GM23338 (cell line): ENCODE results near the gene PLPP7. TPM values are rescaled to one million over a fixed set of nuclear protein-coding genes. Genes with fewer than 3 reads are reported as not detected.
"Not testable (repeated sequence)": the region's sequence is repeated elsewhere in the genome, so short reads cannot be mapped to it uniquely, and the experiment has no call there.

Experiments
- ATAC-seq: fragments of 200-7000 bp; cut with Tn5 transposase; 3 replicates; pipeline ENCODE4 v1.9.1; 2020
- DNase-seq: peaks from one replicate; pipeline ENCODE4 v3.0.0-alpha.2; 2015; ENCODE audit warnings: low spot score
- H2AFZ ChIP-seq: fragments of 200-600 bp; sonication (generic); 2 replicates; pipeline ENCODE4 v1.8.0; 2016; ENCODE audit warnings: antibody characterized with exemption, mild to moderate bottlenecking, moderate library complexity
- H3F3A ChIP-seq: fragments of 200-600 bp; sonication (generic); replicated peaks from 2 replicates; pipeline ENCODE4 v1.8.0; 2017; ENCODE audit warnings: antibody characterized with exemption, mixed run types, low read depth
- H3K27ac ChIP-seq: fragments of 200-600 bp; sonication (generic); 2 replicates; pipeline ENCODE4 v1.6.1; 2016; ENCODE audit warnings: low read depth
- H3K27me3 ChIP-seq: fragments of 200-600 bp; sonication (generic); 2 replicates; pipeline ENCODE4 v1.8.0; 2016; ENCODE audit warnings: mild to moderate bottlenecking, mixed run types, moderate library complexity; ENCODE audit not compliant: insufficient read depth
- H3K36me3 ChIP-seq: fragments of 200-600 bp; sonication (generic); 2 replicates; pipeline ENCODE4 v1.8.0; 2016; ENCODE audit warnings: mild to moderate bottlenecking; ENCODE audit not compliant: insufficient read depth
- H3K4me1 ChIP-seq: fragments of 200-600 bp; sonication (generic); 2 replicates; pipeline ENCODE4 v1.8.0; 2016; ENCODE audit warnings: mild to moderate bottlenecking, moderate library complexity; ENCODE audit not compliant: insufficient read depth
- H3K4me2 ChIP-seq: fragments of 200-600 bp; sonication (generic); 2 replicates; pipeline ENCODE4 v1.7.1; 2017; ENCODE audit warnings: mixed run types
- H3K4me3 ChIP-seq: fragments of 200-600 bp; sonication (generic); 2 replicates; pipeline ENCODE4 v1.6.1; 2016; ENCODE audit warnings: mixed run types
- H3K79me2 ChIP-seq: fragments of 200-600 bp; sonication (generic); replicated peaks from 2 replicates; pipeline ENCODE4 v1.8.0; 2017; ENCODE audit warnings: mild to moderate bottlenecking; ENCODE audit not compliant: insufficient read depth
- H3K9me2 ChIP-seq: fragments of 200-600 bp; sonication (generic); 2 replicates; pipeline ENCODE4 v1.8.0; 2017; ENCODE audit not compliant: insufficient read depth
- H4K20me1 ChIP-seq: fragments of 200-600 bp; sonication (generic); replicated peaks from 2 replicates; pipeline ENCODE4 v1.8.0; 2017; ENCODE audit warnings: mild to moderate bottlenecking; ENCODE audit not compliant: insufficient read depth
- H3K27ac Mint-ChIP-seq: 2 replicates; pipeline ENCODE4 v1.8.0; 2020; ENCODE audit warnings: inconsistent platforms, mild to moderate bottlenecking, moderate library complexity, mixed read lengths
- H3K27me3 Mint-ChIP-seq: 3 replicates; pipeline ENCODE4 v1.8.0; 2022; ENCODE audit warnings: low read depth, mild to moderate bottlenecking, moderate library complexity, mixed read lengths, inconsistent platforms; ENCODE audit not compliant: insufficient read depth, poor library complexity
- H3K36me3 Mint-ChIP-seq: 3 replicates; pipeline ENCODE4 v1.8.0; 2021; ENCODE audit warnings: low read depth, mild to moderate bottlenecking, inconsistent platforms, moderate library complexity, mixed read lengths
- H3K4me1 Mint-ChIP-seq: 3 replicates; pipeline ENCODE4 v1.8.0; 2020; ENCODE audit warnings: mild to moderate bottlenecking, inconsistent platforms, mixed read lengths
- H3K4me3 Mint-ChIP-seq: 3 replicates; pipeline ENCODE4 v1.8.0; 2021; ENCODE audit warnings: moderate library complexity, mild to moderate bottlenecking, inconsistent platforms, mixed read lengths
- H3K9me3 Mint-ChIP-seq: 3 replicates; pipeline ENCODE4 v1.8.0; 2020; ENCODE audit warnings: moderate library complexity, mild to moderate bottlenecking, inconsistent platforms, mixed read lengths
- ETS1 ChIP-seq: IDR thresholded peaks from 2 replicates; pipeline ENCODE4 v1.6.1; 2016; ENCODE audit warnings: antibody characterized with exemption
- EZH2 ChIP-seq: fragments of 200-600 bp; sonication (generic); IDR thresholded peaks from one replicate; pipeline ENCODE4 v1.8.0; 2017; ENCODE audit warnings: antibody characterized with exemption, mild to moderate bottlenecking, low read depth; ENCODE audit not compliant: unreplicated experiment
- EZH2phosphoT487 ChIP-seq: fragments of 200-600 bp; sonication (generic); IDR thresholded peaks from one replicate; pipeline ENCODE4 v1.8.1; 2018; ENCODE audit warnings: antibody characterized with exemption; ENCODE audit not compliant: unreplicated experiment
- JUNB ChIP-seq: IDR thresholded peaks from one replicate; pipeline ENCODE4 v1.6.1; 2016; ENCODE audit warnings: antibody characterized with exemption; ENCODE audit not compliant: unreplicated experiment
- REST ChIP-seq: IDR thresholded peaks from one replicate; pipeline ENCODE4 v1.6.1; 2018; ENCODE audit warnings: antibody characterized with exemption; ENCODE audit not compliant: unreplicated experiment
- ZNF114 ChIP-seq: fragments of 250-450 bp; sonication (Bioruptor Pico); IDR thresholded peaks from 2 replicates; pipeline ENCODE4 v1.5.0; 2020; ENCODE audit warnings: mild to moderate bottlenecking, moderate library complexity
- polyA plus RNA-seq: library from polyadenylated mRNA; unstranded; fragments of >200 nt; fragmentation: Nextera tagmentation; extraction: Ambion mirVana; gene quantifications from 2 replicates; pipeline ENCODE4 v1.2.1, GENCODE V29; 2016
- total RNA-seq: library from RNA; depleted of rRNA; stranded (reverse); fragments of >200 nt; shearing (Covaris generic); gene quantifications from 2 replicates; pipeline ENCODE4 v1.2.3, GENCODE V29; 2014

The PLPP7 gene
- total and polyA plus RNA-seq, 2 experiments from 2014 or later: 1.6 to 2.4 TPM

GRCh38 chr9:131270171-131271015, 19.1 kb upstream of the PLPP7 start:
- no peak overlapping the region for H3K27ac Mint-ChIP-seq
- DNase-seq: no peak
- H3K27ac ChIP-seq: no peak overlapping the region

GRCh38 chr9:131271016-131271273, 18.6 kb upstream of the PLPP7 start:
- not testable (repeated sequence) for H2AFZ ChIP-seq, H3K27ac ChIP-seq, H3K36me3 Mint-ChIP-seq, H3K4me3 ChIP-seq, H3K4me2 ChIP-seq, H3K36me3 ChIP-seq, H3K9me3 Mint-ChIP-seq, DNase-seq, H4K20me1 ChIP-seq, H3K4me1 ChIP-seq, H3K4me3 Mint-ChIP-seq, H3K79me2 ChIP-seq, ATAC-seq, H3K9me2 ChIP-seq, H3K27ac Mint-ChIP-seq, H3F3A ChIP-seq
- peaks cover 11% of the 10 kb centered on the region for H3K27me3 ChIP-seq
- peaks cover 14% of the 10 kb centered on the region for H3K27me3 Mint-ChIP-seq
- peaks cover 32% of the 10 kb centered on the region for H3K4me1 Mint-ChIP-seq

More at GRCh38 chr9:131270171-131271015, 19.1 kb upstream of the PLPP7 start:
- no peak for ATAC-seq
- Histone ChIP-seq H3K36me3 (no peaks in the 10 kb centered on the region), H3K4me2 (no peak overlapping the region), H3K4me3 (no peak overlapping the region), H3F3A (0 out of 2 replicates have a peak, but pooled peaks cover 4% of the 10 kb centered on the region), H3K9me2 (no peaks in the 10 kb centered on the region), H2AFZ (no peak overlapping the region), H3K27me3 (peaks cover 6% of the 10 kb centered on the region), H4K20me1 (no peaks in the 10 kb centered on the region), H3K4me1 (peaks cover 5% of the 10 kb centered on the region; the same call in 1 of the 2 replicates), H3K79me2 (no peaks in the 10 kb centered on the region)
- no peak overlapping the region for H3K4me3 Mint-ChIP-seq
- TF ChIP-seq EZH2 (no peak), REST (no peak), JUNB (no peak)
- H3K9me3 Mint-ChIP-seq: no peaks in the 10 kb centered on the region
- peaks cover 27% of the 10 kb centered on the region for H3K4me1 Mint-ChIP-seq
- peaks cover 13% of the 10 kb centered on the region for H3K27me3 Mint-ChIP-seq
- H3K36me3 Mint-ChIP-seq: no peaks in the 10 kb centered on the region

- no peak for DNase-seq
- Histone ChIP-seq H2AFZ (no peak overlapping the region), H3F3A (peaks cover 14% of the 10 kb centered on the region; the same call in 1 of the 2 replicates), H3K27me3 (peaks cover 17% of the 10 kb centered on the region), H3K36me3 (no peaks in the 10 kb centered on the region), H3K9me2 (no peaks in the 10 kb centered on the region), H3K4me1 (peaks cover 12% of the 10 kb centered on the region; the same call in 1 of the 2 replicates), H3K27ac (no peak overlapping the region), H3K4me2 (no peak overlapping the region), H3K79me2 (no peaks in the 10 kb centered on the region), H3K4me3 (no peak overlapping the region), H4K20me1 (no peaks in the 10 kb centered on the region)
- Mint-ChIP-seq H3K36me3 (no peaks in the 10 kb centered on the region), H3K4me1 (peaks cover 37% of the 10 kb centered on the region), H3K27me3 (peaks cover 17% of the 10 kb centered on the region), H3K4me3 (no peak overlapping the region), H3K27ac (no peak overlapping the region), H3K9me3 (no peaks in the 10 kb centered on the region)
- ATAC-seq: no peak
- TF ChIP-seq ZNF114 (CRISPR knock-in tag) (no peak), ETS1 (no peak), EZH2phosphoT487 (no peak)
Measured at GRCh38 chr9:131271506-131271931, 18.0 kb upstream of the PLPP7 start.
